Activated CD8-positive, alpha-beta T cell treated with anti-CD3 and anti-CD28 coated beads for 36 hours (primary cell): ENCODE results near the gene ATAD3C. TPM values are rescaled to one million over a fixed set of nuclear protein-coding genes. Genes with fewer than 3 reads are reported as not detected.

Experiments
- ATAC-seq: fragments of 200-7000 bp; cut with Tn5 transposase; one replicate; pipeline ENCODE4 v1.10.0; 2021; ENCODE audit warnings: mild to moderate bottlenecking, moderate library complexity
- CTCF ChIA-PET: fragments of 350-600 bp; sonication (Branson Sonifier 250); formaldehyde crosslinking; loops from one replicate; lab custom pipeline; 2021; ENCODE audit warnings: antibody characterized with exemption; lab: Charles Lee
- POLR2A ChIA-PET: fragments of 350-600 bp; sonication (Branson Sonifier 250); formaldehyde crosslinking; loops from one replicate; lab custom pipeline; 2021; ENCODE audit warnings: antibody characterized with exemption; lab: Charles Lee
- DNase-seq: peaks from one replicate; pipeline ENCODE4 v3.0.0-alpha.2; 2020
- H3K27ac Mint-ChIP-seq: one replicate; pipeline ENCODE4 v1.8.0; 2021; ENCODE audit warnings: mild to moderate bottlenecking, mixed read lengths
- H3K27me3 Mint-ChIP-seq: one replicate; pipeline ENCODE4 v1.8.0; 2021; ENCODE audit warnings: mixed read lengths
- H3K36me3 Mint-ChIP-seq: one replicate; pipeline ENCODE4 v1.8.0; 2021; ENCODE audit warnings: low read depth, mixed read lengths
- H3K4me1 Mint-ChIP-seq: one replicate; pipeline ENCODE4 v1.8.0; 2021; ENCODE audit warnings: low read depth, mixed read lengths
- H3K4me3 Mint-ChIP-seq: one replicate; pipeline ENCODE4 v1.8.0; 2021; ENCODE audit warnings: mild to moderate bottlenecking, moderate library complexity, mixed read lengths
- H3K9me3 Mint-ChIP-seq: one replicate; pipeline ENCODE4 v1.8.0; 2021; ENCODE audit warnings: mixed read lengths
- intact Hi-C: fragments of 100-400 bp; cut with micrococcal nuclease; formaldehyde crosslinking; loops from one replicate; pipeline ENCODE4 v1.10.0; 2022
- total RNA-seq, 2 experiments: library from RNA; stranded (reverse); gene quantifications; one replicate each; pipeline ENCODE4 v1.2.3, GENCODE V29; 2021
- TF ChIP-seq, protein P1 (sequence below): fragments of 200-600 bp; IDR thresholded peaks from one replicate; pipeline ENCODE4 v1.8.0; 2022; ENCODE audit warnings: antibody characterized with exemption, mild to moderate bottlenecking

The ATAD3C gene
- total RNA-seq, 2 experiments from 2014 or later = 0.99 to 1.8 TPM

DNA sequence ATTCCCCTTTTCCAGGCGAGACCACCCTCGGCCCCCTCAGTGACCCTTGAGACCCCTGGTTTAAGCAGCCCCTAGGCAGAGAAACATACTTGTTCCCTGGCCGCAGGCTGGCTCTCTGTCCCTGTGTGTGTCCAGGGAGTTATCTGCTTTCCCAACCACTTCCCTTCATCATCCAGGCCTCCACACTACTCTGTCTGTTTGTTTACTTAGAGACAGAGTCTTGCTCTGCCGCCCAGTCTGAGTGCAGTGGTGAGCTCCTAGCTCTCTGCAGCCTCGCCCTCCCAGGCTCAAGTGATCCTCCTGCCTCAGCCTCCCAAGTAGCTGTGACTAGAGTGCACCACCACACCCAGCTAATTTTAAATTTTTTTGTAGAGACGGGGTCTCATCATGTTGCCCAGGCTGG, 19.8 kb upstream of the ATAD3C start:
- ChIA-PET CTCF (interaction anchor here (0.7 kb wide), 1 partner anchor 12 kb away, joined by 3 read pairs; no protein-coding TSS in a partner anchor), POLR2A (no interaction called here)
- no peaks in the 10 kb centered on the region for H3K9me3 Mint-ChIP-seq
- no peak for ATAC-seq
- TF ChIP-seq, protein P1, sequence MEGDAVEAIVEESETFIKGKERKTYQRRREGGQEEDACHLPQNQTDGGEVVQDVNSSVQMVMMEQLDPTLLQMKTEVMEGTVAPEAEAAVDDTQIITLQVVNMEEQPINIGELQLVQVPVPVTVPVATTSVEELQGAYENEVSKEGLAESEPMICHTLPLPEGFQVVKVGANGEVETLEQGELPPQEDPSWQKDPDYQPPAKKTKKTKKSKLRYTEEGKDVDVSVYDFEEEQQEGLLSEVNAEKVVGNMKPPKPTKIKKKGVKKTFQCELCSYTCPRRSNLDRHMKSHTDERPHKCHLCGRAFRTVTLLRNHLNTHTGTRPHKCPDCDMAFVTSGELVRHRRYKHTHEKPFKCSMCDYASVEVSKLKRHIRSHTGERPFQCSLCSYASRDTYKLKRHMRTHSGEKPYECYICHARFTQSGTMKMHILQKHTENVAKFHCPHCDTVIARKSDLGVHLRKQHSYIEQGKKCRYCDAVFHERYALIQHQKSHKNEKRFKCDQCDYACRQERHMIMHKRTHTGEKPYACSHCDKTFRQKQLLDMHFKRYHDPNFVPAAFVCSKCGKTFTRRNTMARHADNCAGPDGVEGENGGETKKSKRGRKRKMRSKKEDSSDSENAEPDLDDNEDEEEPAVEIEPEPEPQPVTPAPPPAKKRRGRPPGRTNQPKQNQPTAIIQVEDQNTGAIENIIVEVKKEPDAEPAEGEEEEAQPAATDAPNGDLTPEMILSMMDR = no peak
- peaks cover 8% of the 10 kb centered on the region for H3K4me1 Mint-ChIP-seq
- H3K4me3 Mint-ChIP-seq = no peak overlapping the region
- DNase-seq = no peak
- peaks cover 20% of the 10 kb centered on the region for H3K27me3 Mint-ChIP-seq
- intact Hi-C loops = no loop called here
- H3K27ac Mint-ChIP-seq = no peak overlapping the region
- H3K36me3 Mint-ChIP-seq = no peaks in the 10 kb centered on the region

DNA sequence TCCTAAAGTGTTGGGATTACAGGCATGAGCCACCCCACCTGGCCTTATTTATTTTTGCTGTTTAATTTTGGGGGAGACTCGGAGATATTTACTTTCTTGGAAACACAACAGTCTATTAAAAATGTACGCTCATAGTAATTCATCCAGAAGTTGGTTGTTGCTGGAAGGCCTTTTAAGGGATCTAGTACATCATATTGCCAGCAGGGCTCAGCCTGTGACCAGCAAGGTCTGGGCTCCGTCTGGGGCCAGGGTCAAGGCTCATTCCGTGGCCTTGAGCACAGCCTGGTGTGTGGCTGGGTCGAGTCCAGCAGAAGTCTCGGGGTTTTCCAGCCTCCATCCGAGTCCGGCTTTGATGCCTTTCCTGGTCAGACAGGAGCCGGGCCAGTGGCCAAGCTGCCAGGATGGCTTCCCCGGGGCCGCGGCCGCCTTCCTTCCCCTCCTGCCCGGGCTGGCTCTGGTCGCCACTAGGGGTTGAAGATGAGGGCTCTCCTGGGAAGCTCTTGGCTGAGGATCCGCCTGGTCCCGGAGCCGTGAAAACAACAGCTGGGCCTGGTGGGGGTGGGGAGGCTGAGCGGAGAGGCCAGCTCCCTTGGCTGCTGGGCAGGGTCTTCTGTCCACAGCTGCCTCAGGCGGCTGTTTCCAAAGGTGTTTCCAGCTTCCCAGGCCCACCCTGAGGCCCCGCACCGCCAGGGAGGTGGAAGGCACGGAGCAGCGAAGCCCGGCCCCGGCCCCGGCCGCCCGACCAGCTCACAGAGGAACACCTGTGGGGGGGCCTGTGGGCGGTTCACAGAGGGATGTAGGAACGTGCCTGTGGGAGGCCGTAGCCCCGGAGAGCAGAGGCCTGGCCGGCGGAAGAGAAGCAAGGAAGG, 19.1 kb upstream of the ATAD3C start:
- intact Hi-C loops = no loop called here
- Mint-ChIP-seq H3K36me3 (no peaks in the 10 kb centered on the region), H3K27me3 (peaks cover 23% of the 10 kb centered on the region), H3K4me3 (no peak overlapping the region), H3K27ac (no peak overlapping the region), H3K4me1 (peaks cover 12% of the 10 kb centered on the region), H3K9me3 (no peaks in the 10 kb centered on the region)
- POLR2A ChIA-PET = no interaction called here
- ATAC-seq (no peak), DNase-seq (no peak)
- TF ChIP-seq, protein P1 = no peak
- CTCF ChIA-PET = interaction anchor here (1.2 kb wide), 1 partner anchor 10 kb away, joined by 3 read pairs; no protein-coding TSS in a partner anchor

DNA sequence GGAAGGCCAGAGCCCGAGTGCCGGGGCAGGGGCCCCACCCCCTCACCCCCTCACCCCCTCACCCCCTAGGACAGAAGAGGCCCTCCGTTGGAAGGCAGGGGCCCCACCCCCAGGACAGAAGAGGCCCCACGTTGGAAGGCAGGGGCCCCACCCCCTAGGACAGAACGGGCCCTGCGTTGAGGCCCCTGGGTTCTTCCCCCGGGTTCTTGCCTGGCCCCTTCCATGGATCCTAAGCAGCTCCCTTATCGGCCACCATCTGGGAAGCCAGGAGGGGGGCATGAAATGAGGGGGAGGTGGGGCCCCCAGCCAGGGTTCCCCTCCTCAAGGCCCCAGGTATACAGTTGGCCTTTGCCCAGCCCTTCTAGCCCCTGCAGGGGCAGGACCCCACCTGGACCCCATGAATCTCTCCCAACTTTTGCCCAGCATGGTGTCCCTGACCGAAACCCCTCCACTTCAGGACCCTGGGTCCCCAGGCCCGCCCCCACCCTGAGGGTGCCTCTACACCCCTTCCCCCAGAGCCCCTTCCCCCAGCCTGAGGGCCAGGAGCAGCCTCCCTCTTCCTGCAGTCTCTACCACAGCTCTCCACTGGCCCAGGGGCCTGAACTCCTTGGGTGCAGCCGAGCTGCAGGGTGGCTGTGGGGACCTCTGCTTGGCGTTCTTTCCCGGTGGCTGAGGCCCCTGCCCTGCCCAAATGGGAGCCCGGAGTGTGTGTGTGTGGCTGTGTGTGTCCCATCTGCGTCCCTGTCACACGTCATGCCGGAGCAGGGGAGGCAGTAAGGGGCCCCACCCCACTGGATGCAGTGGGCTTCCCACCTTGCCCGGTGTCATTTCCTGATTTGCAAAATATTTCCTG, 18.3 kb upstream of the ATAD3C start:
- Mint-ChIP-seq H3K4me1 (peaks cover 13% of the 10 kb centered on the region), H3K9me3 (no peaks in the 10 kb centered on the region), H3K36me3 (no peaks in the 10 kb centered on the region), H3K27ac (no peak overlapping the region), H3K4me3 (no peak overlapping the region), H3K27me3 (peaks cover 19% of the 10 kb centered on the region)
- ATAC-seq (no peak), DNase-seq (no peak)
- TF ChIP-seq, protein P1 = no peak
- POLR2A ChIA-PET = no interaction called here
- CTCF ChIA-PET = interaction anchor here (0.5 to 1.2 kb wide), 2 partner anchors 9 to 10 kb away, joined by 3 read pairs; no protein-coding TSS in a partner anchor
- intact Hi-C loops = no loop called here

DNA sequence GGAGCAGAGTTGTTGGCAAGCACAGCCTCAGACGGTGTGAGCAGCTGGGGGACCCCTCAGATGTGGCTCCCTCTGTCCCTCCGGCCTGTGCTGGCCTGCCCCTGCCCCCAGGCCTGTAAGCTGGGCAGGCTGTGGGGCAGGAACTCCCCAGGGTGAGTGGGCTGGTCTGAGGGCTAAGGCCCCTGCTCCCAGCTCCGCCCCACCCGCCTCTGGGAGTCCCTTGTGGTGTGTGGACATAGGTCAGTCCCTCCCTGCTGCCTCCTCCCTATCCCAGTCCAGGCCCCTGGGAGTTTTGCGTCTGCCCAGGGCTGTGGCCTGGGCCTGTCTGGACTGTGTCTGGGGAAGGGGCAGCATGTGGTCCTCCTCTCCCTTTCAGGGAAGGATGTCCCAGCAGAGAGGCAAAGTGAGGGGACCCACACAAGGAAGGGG, 17.6 kb upstream of the ATAD3C start:
- Mint-ChIP-seq H3K27me3 (peaks cover 22% of the 10 kb centered on the region), H3K4me3 (no peak overlapping the region), H3K36me3 (no peaks in the 10 kb centered on the region), H3K9me3 (no peaks in the 10 kb centered on the region), H3K4me1 (peaks cover 13% of the 10 kb centered on the region), H3K27ac (no peak overlapping the region)
- DNase-seq (no peak), ATAC-seq (no peak)
- CTCF ChIA-PET = interaction anchor here (0.5 kb wide), 1 partner anchor 9 kb away, joined by 3 read pairs; no protein-coding TSS in a partner anchor
- intact Hi-C loops = no loop called here
- POLR2A ChIA-PET = interaction anchor here (1.0 kb wide), 1 partner anchor 24 kb away, joined by 3 read pairs; the partner anchor contains the start of gene MRPL20
- TF ChIP-seq, protein P1 = no peak
